HG02981 (cell line): ENCODE results near the gene KIF4A.
"Not testable (repeated sequence)": the region's sequence is repeated elsewhere in the genome, so short reads cannot be mapped to it uniquely, and the experiment has no call there.

Experiments
- ATAC-seq: cut with Tn5 transposase; IDR thresholded peaks from one replicate; pipeline ENCODE4 v1.9.1; 2021; ENCODE audit warnings: mild to moderate bottlenecking, moderate library complexity; ENCODE audit not compliant: unreplicated experiment

The KIF4A gene

DNA sequence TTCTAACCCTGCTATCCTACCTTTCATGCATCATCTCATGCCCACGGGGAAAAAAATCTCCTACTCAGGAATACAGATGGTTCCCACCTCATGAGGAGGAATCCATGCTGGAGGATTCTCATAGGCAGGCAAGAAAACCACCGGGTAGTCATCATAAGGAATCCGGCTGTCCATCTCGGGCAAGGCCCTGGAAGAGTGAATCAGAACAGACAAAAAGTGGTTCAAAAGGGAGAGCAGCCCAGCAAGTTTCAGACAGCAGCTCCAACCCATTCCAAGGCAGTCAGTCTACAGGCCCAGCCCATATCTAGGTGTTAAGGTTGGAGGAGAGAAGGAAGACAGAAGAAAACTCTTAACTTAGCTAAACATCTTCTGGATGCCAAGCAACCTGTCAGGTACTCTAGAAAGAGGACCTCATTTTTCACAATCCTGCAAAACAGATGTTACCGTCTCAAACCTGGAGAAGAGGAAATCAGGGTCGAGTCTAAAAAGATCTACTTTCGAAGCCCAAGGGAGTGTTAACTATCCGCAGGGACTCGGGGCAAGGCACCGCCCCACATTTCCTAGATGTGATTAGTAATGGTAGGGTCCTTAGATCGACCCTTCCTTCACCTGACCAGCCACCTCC, 624 bp upstream of the KIF4A start:
- ATAC-seq, result no peak

- no peak for ATAC-seq
Observed at GRCh38 chrX:70292788-70293187, 2.9 kb downstream of the KIF4A start.

GRCh38 chrX:70293621-70294020, 3.7 kb downstream of the KIF4A start:
- ATAC-seq, result no peak

DNA sequence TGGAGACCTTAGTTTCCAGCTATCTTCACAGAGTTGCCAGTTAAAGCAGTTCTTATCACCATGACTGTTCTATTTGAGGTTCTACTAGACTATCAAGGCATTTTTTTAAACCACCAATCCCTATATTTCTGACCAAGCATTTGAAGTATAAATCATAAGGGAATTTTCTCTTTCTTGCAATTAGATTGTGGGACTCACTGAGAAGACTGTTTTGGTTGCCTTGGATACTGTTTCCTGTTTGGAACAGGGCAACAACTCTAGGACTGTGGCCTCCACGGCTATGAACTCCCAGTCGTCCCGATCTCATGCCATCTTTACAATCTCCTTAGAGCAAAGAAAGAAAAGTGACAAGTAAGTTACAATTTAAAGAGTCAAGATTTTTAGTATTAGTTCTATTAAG, 11.8 kb downstream of the KIF4A start:
- ATAC-seq, result no peak

DNA sequence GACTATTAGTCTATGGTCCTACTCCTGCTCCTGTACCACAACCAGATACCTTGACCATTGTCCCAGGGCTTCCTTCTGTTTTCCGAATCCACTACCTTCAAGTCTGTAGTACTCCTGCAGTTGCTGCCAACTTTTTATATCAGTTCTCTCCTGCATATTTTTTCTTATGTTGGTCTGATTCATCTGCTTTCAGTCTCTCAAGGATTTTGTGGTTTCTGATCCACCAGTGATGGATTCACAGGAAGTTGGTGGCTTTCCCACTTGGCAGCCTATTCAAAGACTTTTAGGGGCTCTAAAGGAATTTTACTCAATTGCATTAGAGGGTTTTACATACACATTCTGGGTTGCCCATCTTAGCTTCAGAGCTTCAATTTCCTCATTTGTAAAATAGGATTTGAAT, 23.6 kb downstream of the KIF4A start:
- no peak for ATAC-seq

- no peak for ATAC-seq
Observed at GRCh38 chrX:70322784-70323183, 32.9 kb downstream of the KIF4A start.

DNA sequence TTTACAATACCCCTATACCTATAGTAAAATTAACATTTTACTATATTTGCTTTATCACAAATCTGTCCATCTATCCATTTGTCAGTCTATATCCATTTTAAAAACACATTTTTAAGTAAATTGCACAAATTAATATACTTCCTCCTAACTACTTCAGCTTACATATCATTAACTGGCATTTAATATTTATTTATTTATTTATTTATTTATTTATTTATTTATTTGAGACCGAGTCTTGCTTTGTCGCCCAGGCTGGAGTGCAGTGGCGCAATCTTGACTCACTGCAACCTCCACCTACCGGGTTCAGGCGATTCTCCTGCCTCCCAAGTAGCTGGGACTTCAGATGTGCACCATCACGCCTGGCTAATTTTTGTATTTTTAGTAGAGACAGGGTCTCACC, 33.7 kb downstream of the KIF4A start:
- not testable (repeated sequence) for ATAC-seq

- no peak for ATAC-seq
Observed at GRCh38 chrX:70324326-70324725, 34.4 kb downstream of the KIF4A start.

GRCh38 chrX:70331161-70331560, 41.3 kb downstream of the KIF4A start:
- ATAC-seq, result no peak

- no peak for ATAC-seq
Observed at GRCh38 chrX:70332600-70332999, 42.7 kb downstream of the KIF4A start.

- ATAC-seq, result peak; percentile 100
Observed at GRCh38 chrX:70336767-70337166, 46.9 kb downstream of the KIF4A start.

DNA sequence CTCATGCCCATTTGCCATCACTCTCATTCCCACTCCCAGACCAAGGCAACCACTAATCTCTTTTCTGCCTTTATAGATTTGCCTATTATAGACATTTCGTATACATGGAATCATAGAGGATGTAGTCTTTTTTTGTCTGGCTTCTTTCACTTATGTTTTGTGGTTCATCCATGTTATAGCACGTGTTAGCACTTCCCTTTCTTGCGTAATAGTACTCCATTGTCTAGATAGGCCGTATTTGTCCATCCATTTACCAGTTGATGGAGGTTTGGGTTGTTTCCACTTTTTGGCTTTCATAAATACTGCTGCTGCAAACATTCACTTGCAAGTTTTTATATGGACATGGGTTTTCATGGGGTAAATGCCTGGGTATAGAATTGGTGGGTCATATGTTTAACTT, 48.4 kb downstream of the KIF4A start:
- no peak for ATAC-seq

- no peak for ATAC-seq
Observed at GRCh38 chrX:70343435-70343834, 53.5 kb downstream of the KIF4A start.

GRCh38 chrX:70346418-70347070, 56.6 kb downstream of the KIF4A start:
- ATAC-seq, result no peak

DNA sequence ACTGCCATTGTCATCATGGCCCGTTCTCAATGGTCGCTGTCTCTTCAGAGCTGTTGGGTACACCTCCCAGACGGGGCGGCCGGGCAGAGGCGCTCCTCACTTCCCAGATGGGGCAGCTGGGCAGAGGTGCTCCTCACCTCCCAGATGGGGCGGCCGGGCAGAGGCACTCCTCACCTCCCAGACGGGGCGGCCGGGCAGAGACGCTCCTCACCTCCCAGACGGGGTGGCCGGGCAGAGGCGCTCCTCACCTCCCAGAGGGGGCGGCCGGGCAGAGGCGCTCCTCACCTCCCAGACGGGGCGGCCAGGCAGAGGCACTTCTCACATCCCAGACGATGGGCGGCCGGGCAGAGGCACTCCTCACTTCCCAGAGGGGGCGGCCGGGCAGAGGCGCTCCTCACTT, 58.9 kb downstream of the KIF4A start:
- not testable (repeated sequence) for ATAC-seq

DNA sequence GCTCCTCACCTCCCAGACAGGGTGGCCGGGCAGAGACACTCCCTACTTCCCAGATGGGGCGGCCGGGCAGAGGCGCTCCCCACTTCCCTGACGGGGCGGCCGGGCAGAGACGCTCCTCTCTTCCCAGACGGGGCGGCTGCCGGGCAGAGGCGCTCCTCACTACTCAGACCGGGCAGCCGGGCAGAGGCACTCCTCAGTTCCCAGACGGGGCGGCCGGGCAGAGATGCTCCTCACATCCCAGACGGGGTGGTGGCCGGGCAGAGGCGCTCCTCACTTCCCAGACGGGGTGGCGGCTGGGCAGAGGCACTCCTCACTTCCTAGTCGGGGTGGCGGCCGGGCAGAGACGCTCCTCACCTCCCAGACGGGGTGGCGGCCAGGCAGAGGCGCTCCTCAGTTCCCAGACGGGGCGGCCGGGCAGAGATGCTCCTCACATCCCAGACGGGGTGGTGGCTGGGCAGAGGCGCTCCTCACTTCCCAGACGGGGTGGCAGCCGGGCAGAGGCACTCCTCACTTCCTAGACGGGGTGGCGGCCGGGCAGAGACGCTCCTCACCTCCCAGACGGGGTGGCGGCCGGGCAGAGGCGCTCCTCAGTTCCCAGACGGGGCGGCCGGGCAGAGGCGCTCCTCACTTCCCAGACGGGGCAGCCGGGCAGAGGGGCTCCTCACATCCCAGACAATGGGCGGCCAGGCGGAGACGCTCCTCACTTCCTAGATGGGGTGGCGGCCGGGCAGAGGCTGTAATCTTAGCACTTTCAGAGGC, 59.6 kb downstream of the KIF4A start:
- not testable (repeated sequence) for ATAC-seq

- ATAC-seq, result no peak
Observed at GRCh38 chrX:70352496-70352895, 62.6 kb downstream of the KIF4A start.

DNA sequence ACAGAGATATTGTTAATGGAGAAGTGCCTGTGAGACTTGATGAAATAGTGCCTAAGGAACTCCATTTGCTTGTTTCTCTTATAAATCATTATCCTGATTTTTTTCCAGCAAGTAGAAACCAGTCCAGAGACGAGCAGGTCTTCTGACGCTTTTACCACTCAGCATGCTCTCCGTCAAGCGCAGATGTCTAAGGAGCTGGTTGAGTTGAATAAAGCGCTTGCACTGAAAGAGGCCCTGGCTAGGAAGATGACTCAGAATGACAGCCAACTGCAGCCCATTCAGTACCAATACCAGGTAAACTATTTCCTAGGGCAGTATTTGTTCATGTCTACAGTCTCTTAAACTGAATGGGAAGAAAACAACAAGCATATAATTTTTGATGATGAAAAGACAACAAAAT, 63.6 kb downstream of the KIF4A start:
- no peak for ATAC-seq

DNA sequence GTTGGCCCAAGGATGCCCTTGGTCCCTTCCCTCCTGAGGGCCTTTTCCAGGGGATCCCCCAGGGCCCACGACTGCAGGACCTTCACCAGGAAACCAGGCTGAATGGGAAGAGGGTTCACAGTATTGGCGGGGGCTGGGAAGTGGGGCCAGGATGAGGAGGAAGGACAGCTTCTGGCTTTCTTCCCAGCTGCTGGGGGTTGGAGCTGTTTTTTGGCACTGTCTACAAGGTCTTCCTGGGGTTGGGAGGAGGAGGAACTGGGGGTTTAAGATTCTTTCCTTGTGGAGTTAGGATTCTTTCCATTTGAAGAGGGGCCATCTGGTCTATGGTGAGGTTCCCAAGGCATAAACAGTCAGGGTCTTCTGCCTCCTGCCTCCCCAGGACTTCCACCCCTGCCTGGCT, 64.8 kb downstream of the KIF4A start:
- no peak for ATAC-seq

DNA sequence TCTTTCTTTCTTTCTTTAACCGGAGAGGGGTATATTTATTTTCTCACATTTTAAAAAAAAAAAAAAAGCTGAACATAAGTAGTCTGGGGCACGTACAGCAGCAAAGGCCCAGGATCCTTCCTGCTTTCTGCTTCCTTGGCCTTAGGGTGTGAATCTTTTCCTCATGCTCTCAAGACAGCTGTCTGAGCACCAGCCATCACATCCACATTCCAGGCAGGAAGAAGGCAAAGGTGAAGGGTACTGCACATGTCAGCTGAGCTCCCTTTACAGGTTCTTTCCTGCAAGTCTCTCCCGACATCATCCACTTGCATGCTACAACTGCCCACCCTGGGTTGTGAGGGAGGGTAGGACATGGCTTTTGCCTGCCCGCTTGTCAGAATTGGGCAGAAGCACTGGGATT, 69.6 kb downstream of the KIF4A start:
- ATAC-seq, result no peak

- no peak for ATAC-seq
Observed at GRCh38 chrX:70360366-70360765, 70.5 kb downstream of the KIF4A start.

DNA sequence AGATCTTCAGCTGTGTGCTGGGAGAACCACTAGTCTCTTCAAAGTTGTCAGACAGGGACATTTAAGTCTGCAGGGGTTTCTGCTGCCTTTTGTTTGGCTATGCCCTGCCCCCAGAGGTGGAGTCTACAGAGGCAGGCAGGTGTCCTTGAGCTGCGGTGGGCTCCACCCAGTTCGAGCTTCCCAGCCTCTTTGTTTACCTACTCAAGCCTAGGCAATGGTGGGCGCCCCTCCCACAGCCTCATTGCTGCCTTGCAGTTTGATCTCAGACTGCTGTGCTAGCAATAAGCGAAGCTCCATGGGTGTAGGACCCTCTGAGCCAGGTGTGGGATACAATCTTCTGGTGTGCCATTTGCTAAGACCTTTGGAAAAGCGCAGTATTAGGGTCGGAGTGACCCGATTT, 78.8 kb downstream of the KIF4A start:
- ATAC-seq, result not testable (repeated sequence)
